ENCODE measurements around the gene HS6ST2.

- TF ChIP-seq, protein P1, sequence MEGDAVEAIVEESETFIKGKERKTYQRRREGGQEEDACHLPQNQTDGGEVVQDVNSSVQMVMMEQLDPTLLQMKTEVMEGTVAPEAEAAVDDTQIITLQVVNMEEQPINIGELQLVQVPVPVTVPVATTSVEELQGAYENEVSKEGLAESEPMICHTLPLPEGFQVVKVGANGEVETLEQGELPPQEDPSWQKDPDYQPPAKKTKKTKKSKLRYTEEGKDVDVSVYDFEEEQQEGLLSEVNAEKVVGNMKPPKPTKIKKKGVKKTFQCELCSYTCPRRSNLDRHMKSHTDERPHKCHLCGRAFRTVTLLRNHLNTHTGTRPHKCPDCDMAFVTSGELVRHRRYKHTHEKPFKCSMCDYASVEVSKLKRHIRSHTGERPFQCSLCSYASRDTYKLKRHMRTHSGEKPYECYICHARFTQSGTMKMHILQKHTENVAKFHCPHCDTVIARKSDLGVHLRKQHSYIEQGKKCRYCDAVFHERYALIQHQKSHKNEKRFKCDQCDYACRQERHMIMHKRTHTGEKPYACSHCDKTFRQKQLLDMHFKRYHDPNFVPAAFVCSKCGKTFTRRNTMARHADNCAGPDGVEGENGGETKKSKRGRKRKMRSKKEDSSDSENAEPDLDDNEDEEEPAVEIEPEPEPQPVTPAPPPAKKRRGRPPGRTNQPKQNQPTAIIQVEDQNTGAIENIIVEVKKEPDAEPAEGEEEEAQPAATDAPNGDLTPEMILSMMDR (IDR thresholded peaks at IDR 0.05 in 2 of 3, conservative IDR thresholded peaks at IDR 0.05 in 1 of 3; ENCODE audit: borderline replicate concordance in 1 of 3, insufficient read depth in 1 of 3, low read depth in 2 of 3, low read length in 2 of 3): no peak
- no peak for TF ChIP-seq EZH2phosphoT487 (IDR thresholded peaks at IDR 0.05; ENCODE audit: borderline replicate concordance)
- TF ChIP-seq RAD21 (IDR thresholded peaks at IDR 0.05; ENCODE audit: low read depth): no peak
- no peak for TF ChIP-seq ZNF274 (IDR thresholded peaks at IDR 0.05; ENCODE audit: low read depth, low read length)
- TF ChIP-seq ATF3 (IDR thresholded peaks at IDR 0.05): no peak
- no peak for TF ChIP-seq POLR2AphosphoS5 (IDR thresholded peaks at IDR 0.05; ENCODE audit: low read depth, low read length)
- no peak for TF ChIP-seq EGR1 (IDR thresholded peaks at IDR 0.05; ENCODE audit: low read depth)
- no peak for TF ChIP-seq EZH2 (IDR thresholded peaks at IDR 0.05)
- no peak for TF ChIP-seq MAX (IDR thresholded peaks at IDR 0.05)
- TF ChIP-seq SIN3A (IDR thresholded peaks at IDR 0.05; ENCODE audit: low read depth): no peak
- TF ChIP-seq POLR2A (IDR thresholded peaks at IDR 0.05; ENCODE audit: borderline replicate concordance, extremely low read depth, insufficient read depth, insufficient read length): no peak
- TF ChIP-seq SRF (IDR thresholded peaks at IDR 0.05; ENCODE audit: low read depth): no peak
- no peak for TF ChIP-seq SP1 (IDR thresholded peaks at IDR 0.05; ENCODE audit: low read depth)
- TF ChIP-seq, protein P2, sequence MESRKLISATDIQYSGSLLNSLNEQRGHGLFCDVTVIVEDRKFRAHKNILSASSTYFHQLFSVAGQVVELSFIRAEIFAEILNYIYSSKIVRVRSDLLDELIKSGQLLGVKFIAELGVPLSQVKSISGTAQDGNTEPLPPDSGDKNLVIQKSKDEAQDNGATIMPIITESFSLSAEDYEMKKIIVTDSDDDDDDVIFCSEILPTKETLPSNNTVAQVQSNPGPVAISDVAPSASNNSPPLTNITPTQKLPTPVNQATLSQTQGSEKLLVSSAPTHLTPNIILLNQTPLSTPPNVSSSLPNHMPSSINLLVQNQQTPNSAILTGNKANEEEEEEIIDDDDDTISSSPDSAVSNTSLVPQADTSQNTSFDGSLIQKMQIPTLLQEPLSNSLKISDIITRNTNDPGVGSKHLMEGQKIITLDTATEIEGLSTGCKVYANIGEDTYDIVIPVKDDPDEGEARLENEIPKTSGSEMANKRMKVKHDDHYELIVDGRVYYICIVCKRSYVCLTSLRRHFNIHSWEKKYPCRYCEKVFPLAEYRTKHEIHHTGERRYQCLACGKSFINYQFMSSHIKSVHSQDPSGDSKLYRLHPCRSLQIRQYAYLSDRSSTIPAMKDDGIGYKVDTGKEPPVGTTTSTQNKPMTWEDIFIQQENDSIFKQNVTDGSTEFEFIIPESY (IDR thresholded peaks at IDR 0.05; ENCODE audit: extremely low read depth, insufficient replicate concordance, low read length): no peak
Measured at GRCh38 chrX:132594999-132595398, 363.4 kb downstream of the HS6ST2 start.

All from HCT116 (cell line).